HL-60 (cell line): ENCODE data around the gene ZNF408.

Source experiments
- CTCF ChIP-seq: IDR thresholded peaks from one replicate; pipeline ENCODE4 v1.5.1; 2011; ENCODE audit warnings: low read length, control low read depth, inconsistent platforms; ENCODE audit not compliant: insufficient read depth
- POLR2AphosphoS5 ChIP-seq: IDR thresholded peaks from 2 replicates; pipeline ENCODE4 v1.6.1; 2012; ENCODE audit warnings: low read depth

GRCh38 chr11:46672381-46672839 lies 28.4 kb upstream of the ZNF408 start:
- peak; percentile 58; the same call in 1 of the 2 replicates for TF ChIP-seq POLR2AphosphoS5
- TF ChIP-seq CTCF = no peak
